ENCODE measurements around the gene DFFB. TPM values are rescaled to one million over a fixed set of nuclear protein-coding genes. Genes with fewer than 3 reads are reported as not detected.

Gene DFFB
- total and polyA plus RNA-seq, 2 of the 13 experiments (the other 11 are each of a cell fraction or from before 2014, with no cell fraction given) = 4.6 to 9.3 TPM

DNA sequence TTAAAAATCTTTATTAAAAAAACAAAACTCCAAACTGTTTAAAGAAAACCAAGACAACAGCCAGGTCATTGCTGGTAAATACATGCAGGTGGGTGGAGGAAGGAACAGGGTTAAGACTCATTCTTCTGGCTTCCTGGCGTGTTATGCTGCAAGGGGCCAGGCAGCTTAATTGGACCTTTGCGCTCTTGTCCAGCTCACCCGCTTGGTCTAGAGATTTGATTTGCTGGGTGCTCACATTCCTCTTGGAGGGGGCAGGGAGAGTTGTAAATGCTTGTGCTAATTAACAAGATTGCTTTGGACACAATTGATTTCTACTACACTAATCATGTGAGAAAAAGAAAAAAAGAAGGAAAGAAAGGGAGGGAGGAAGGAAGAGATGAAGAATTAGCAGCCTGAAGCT is 10.7 kb upstream of the DFFB start:
- ATAC-seq (no peak), DNase-seq (ENCODE audit: low spot score) (no peak), FAIRE-seq (no peak)
- Histone ChIP-seq H3K9me3 (ENCODE audit: low read length) (no peaks in the 10 kb centered on the region), H3K79me2 (ENCODE audit: insufficient read depth, low read length) (no peaks in the 10 kb centered on the region), H4K20me1 (ENCODE audit: insufficient read depth, low read length) (no peaks in the 10 kb centered on the region), H3K9ac (ENCODE audit: insufficient read depth, low read depth, low read length) (no peak overlapping the region), H3K27ac (ENCODE audit: extremely low read length, insufficient read depth, low read length) (no peak overlapping the region), H3K27me3 (ENCODE audit: control insufficient read depth in 1 of 2, insufficient read depth in 2 of 2, low read length in 2 of 2) (no peaks in the 10 kb centered on the region), H3K4me2 (ENCODE audit: low read depth, low read length) (no peak overlapping the region), H3K4me1 (ENCODE audit: insufficient read depth, low read length) (no peaks in the 10 kb centered on the region), H3K36me3 (replicated peaks in 1 of 2; ENCODE audit: control insufficient read depth in 1 of 2, insufficient read depth in 2 of 2, low read length in 2 of 2) (peaks cover 10 to 43% of the 10 kb centered on the region in 2 experiments), H3K4me3 (replicated peaks in 1 of 3; ENCODE audit: insufficient read depth in 1 of 3, low read depth in 2 of 3, low read length in 3 of 3) (no peak overlapping the region), H2AFZ (ENCODE audit: low read length) (no peak overlapping the region)
- intact Hi-C loops (cut with micrococcal nuclease; ENCODE audit: unreplicated experiment) = no loop called here
- in situ Hi-C loops (cut with HindIII; ENCODE audit: extremely low pct_ligation_motif_present, low pct_unique_long_range_greater_than_20kb) = no loop called here
- BruUV-seq (replicated peaks) = no TSS peak
- ChIA-PET CTCF (ENCODE audit: low intra/inter-chr PET ratio, low total read pairs) (no interaction called here), POLR2A (no interaction called here)
- 97% methylated on average over 3 of the region's 3 CpGs for WGBS (ENCODE audit: low lambda C conversion rate)
- TF ChIP-seq SMAD9 (CRISPR knock-in tag; IDR thresholded peaks at IDR 0.05) = no peak
- TF ChIP-seq ZNF224 (CRISPR knock-in tag; IDR thresholded peaks at IDR 0.05) = no peak
- TF ChIP-seq ZNF550 (CRISPR knock-in tag; IDR thresholded peaks at IDR 0.05; ENCODE audit: borderline replicate concordance) = no peak
- TF ChIP-seq, protein P1, sequence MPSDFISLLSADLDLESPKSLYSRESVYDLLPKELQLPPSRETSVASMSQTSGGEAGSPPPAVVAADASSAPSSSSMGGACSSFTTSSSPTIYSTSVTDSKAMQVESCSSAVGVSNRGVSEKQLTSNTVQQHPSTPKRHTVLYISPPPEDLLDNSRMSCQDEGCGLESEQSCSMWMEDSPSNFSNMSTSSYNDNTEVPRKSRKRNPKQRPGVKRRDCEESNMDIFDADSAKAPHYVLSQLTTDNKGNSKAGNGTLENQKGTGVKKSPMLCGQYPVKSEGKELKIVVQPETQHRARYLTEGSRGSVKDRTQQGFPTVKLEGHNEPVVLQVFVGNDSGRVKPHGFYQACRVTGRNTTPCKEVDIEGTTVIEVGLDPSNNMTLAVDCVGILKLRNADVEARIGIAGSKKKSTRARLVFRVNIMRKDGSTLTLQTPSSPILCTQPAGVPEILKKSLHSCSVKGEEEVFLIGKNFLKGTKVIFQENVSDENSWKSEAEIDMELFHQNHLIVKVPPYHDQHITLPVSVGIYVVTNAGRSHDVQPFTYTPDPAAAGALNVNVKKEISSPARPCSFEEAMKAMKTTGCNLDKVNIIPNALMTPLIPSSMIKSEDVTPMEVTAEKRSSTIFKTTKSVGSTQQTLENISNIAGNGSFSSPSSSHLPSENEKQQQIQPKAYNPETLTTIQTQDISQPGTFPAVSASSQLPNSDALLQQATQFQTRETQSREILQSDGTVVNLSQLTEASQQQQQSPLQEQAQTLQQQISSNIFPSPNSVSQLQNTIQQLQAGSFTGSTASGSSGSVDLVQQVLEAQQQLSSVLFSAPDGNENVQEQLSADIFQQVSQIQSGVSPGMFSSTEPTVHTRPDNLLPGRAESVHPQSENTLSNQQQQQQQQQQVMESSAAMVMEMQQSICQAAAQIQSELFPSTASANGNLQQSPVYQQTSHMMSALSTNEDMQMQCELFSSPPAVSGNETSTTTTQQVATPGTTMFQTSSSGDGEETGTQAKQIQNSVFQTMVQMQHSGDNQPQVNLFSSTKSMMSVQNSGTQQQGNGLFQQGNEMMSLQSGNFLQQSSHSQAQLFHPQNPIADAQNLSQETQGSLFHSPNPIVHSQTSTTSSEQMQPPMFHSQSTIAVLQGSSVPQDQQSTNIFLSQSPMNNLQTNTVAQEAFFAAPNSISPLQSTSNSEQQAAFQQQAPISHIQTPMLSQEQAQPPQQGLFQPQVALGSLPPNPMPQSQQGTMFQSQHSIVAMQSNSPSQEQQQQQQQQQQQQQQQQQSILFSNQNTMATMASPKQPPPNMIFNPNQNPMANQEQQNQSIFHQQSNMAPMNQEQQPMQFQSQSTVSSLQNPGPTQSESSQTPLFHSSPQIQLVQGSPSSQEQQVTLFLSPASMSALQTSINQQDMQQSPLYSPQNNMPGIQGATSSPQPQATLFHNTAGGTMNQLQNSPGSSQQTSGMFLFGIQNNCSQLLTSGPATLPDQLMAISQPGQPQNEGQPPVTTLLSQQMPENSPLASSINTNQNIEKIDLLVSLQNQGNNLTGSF (CRISPR knock-in tag; IDR thresholded peaks at IDR 0.05) = no peak
- TF ChIP-seq, protein P2, sequence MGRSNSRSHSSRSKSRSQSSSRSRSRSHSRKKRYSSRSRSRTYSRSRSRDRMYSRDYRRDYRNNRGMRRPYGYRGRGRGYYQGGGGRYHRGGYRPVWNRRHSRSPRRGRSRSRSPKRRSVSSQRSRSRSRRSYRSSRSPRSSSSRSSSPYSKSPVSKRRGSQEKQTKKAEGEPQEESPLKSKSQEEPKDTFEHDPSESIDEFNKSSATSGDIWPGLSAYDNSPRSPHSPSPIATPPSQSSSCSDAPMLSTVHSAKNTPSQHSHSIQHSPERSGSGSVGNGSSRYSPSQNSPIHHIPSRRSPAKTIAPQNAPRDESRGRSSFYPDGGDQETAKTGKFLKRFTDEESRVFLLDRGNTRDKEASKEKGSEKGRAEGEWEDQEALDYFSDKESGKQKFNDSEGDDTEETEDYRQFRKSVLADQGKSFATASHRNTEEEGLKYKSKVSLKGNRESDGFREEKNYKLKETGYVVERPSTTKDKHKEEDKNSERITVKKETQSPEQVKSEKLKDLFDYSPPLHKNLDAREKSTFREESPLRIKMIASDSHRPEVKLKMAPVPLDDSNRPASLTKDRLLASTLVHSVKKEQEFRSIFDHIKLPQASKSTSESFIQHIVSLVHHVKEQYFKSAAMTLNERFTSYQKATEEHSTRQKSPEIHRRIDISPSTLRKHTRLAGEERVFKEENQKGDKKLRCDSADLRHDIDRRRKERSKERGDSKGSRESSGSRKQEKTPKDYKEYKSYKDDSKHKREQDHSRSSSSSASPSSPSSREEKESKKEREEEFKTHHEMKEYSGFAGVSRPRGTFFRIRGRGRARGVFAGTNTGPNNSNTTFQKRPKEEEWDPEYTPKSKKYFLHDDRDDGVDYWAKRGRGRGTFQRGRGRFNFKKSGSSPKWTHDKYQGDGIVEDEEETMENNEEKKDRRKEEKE (IDR thresholded peaks at IDR 0.05) = no peak
- TF ChIP-seq ZNF766 (CRISPR knock-in tag; IDR thresholded peaks at IDR 0.05; ENCODE audit: borderline replicate concordance) = no peak
- no peak for TF ChIP-seq ZNF431 (CRISPR knock-in tag; IDR thresholded peaks at IDR 0.05; ENCODE audit: borderline replicate concordance, low read depth)
- no peak for TF ChIP-seq TARDBP (CRISPR knock-in tag; IDR thresholded peaks at IDR 0.05)
- no peak for TF ChIP-seq ZNF337 (CRISPR knock-in tag; IDR thresholded peaks at IDR 0.05; ENCODE audit: borderline replicate concordance, low read depth)
- no peak for TF ChIP-seq ARNT (IDR thresholded peaks at IDR 0.05)
- TF ChIP-seq RFXANK (CRISPR knock-in tag; IDR thresholded peaks at IDR 0.05) = no peak
- TF ChIP-seq NONO (IDR thresholded peaks at IDR 0.05) = no peak
- no peak for TF ChIP-seq NONO (CRISPR knock-in tag; conservative IDR thresholded peaks at IDR 0.05)
- TF ChIP-seq NFATC3 (CRISPR knock-in tag; IDR thresholded peaks at IDR 0.05) = no peak
- TF ChIP-seq, protein P3, sequence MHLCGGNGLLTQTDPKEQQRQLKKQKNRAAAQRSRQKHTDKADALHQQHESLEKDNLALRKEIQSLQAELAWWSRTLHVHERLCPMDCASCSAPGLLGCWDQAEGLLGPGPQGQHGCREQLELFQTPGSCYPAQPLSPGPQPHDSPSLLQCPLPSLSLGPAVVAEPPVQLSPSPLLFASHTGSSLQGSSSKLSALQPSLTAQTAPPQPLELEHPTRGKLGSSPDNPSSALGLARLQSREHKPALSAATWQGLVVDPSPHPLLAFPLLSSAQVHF (CRISPR knock-in tag; IDR thresholded peaks at IDR 0.05) = no peak
- TF ChIP-seq ZNF512 (CRISPR knock-in tag; IDR thresholded peaks at IDR 0.05) = no peak

Measured in HepG2 (cell line).